Activated T-helper 1 cell treated with anti-CD3 and anti-CD28 coated beads, Interleukin-2, amount 50 U/mL, for 16 hours (primary cell): Measurements from ENCODE around the gene FCMR.
"Not testable (repeated sequence)": the region's sequence is repeated elsewhere in the genome, so short reads cannot be mapped to it uniquely, and the experiment has no call there.

Experiments used
- DNase-seq, 2 donors: peaks; one replicate each; pipeline ENCODE4 v3.0.0-alpha.2; 2020; ENCODE audit warnings: low read depth in 1 of 2, low spot score in 1 of 2

The FCMR gene

GRCh38 chr1:206924592-206925105 is 2.9 kb upstream of the FCMR start:
- DNase-seq: no peak

- not testable (repeated sequence) for DNase-seq
These were observed 2.3 kb upstream of the FCMR start for GRCh38 chr1:206923961-206924557.

- peak; percentile 57 to 59 for DNase-seq
These were observed 1.5 kb upstream of the FCMR start for GRCh38 chr1:206923009-206923960.

GRCh38 chr1:206922524-206922923 is 783 bp upstream of the FCMR start:
- no peak for DNase-seq

- no peak for DNase-seq
These were observed 3.7 kb downstream of the FCMR start for GRCh38 chr1:206918076-206918475.

- DNase-seq: no peak
These were observed 5.6 kb downstream of the FCMR start for GRCh38 chr1:206916000-206916709.

GRCh38 chr1:206915030-206915735 is 6.6 kb downstream of the FCMR start:
- DNase-seq: no peak

- DNase-seq: no peak
These were observed 7.8 kb downstream of the FCMR start for GRCh38 chr1:206913766-206914537.

- DNase-seq: no peak
These were observed 9.2 kb downstream of the FCMR start for GRCh38 chr1:206912445-206913095.

GRCh38 chr1:206911064-206911663 is 10.6 kb downstream of the FCMR start:
- DNase-seq: no peak

GRCh38 chr1:206909883-206910318 is 11.8 kb downstream of the FCMR start:
- DNase-seq: no peak

- DNase-seq: no peak
These were observed 12.4 kb downstream of the FCMR start for GRCh38 chr1:206909161-206909882.

GRCh38 chr1:206908038-206908437 is 13.7 kb downstream of the FCMR start:
- no peak for DNase-seq

- DNase-seq: no peak
These were observed 14.3 kb downstream of the FCMR start for GRCh38 chr1:206907304-206907991.

- no peak for DNase-seq
These were observed 16.2 kb downstream of the FCMR start for GRCh38 chr1:206905295-206906164.

GRCh38 chr1:206904423-206905142 is 17.2 kb downstream of the FCMR start:
- no peak for DNase-seq
